Endothelial cell of umbilical vein (primary cell): ENCODE measurements around the gene SRP19.

Experiments used
- MYC ChIP-seq: IDR thresholded peaks from one replicate; pipeline ENCODE4 v1.6.1; 2011; ENCODE audit warnings: mild to moderate bottlenecking, low read depth, low read length
- POLR2A ChIP-seq: IDR thresholded peaks from 2 replicates; pipeline ENCODE4 v1.6.1; 2012; ENCODE audit warnings: low read depth, mild to moderate bottlenecking, control low read depth, low read length
- POLR2AphosphoS5 ChIP-seq: IDR thresholded peaks from 2 replicates; pipeline ENCODE4 v1.6.1; 2012; ENCODE audit warnings: low read depth, mild to moderate bottlenecking, control low read depth, low read length, moderate library complexity; ENCODE audit not compliant: insufficient read depth

- no peak for TF ChIP-seq MYC
- no peak for TF ChIP-seq POLR2A
- no peak for TF ChIP-seq POLR2AphosphoS5
Measured at GRCh38 chr5:112918136-112918535, 57.0 kb downstream of the SRP19 start.
